ENCODE data around the gene ATP2B2.
A peak's percentile ranks its signal among the peaks of the same experiment; 100 is the strongest.

Gene ATP2B2

GRCh38 chr3:10450494-10451440 lies 54.6 kb downstream of the ATP2B2 start:
- DNase-seq (ENCODE audit: low read depth in 2 of 2) = no peak

- DNase-seq (ENCODE audit: low read depth in 2 of 2) = no peak
These were observed 56.0 kb downstream of the ATP2B2 start for GRCh38 chr3:10449436-10449835.

DNA sequence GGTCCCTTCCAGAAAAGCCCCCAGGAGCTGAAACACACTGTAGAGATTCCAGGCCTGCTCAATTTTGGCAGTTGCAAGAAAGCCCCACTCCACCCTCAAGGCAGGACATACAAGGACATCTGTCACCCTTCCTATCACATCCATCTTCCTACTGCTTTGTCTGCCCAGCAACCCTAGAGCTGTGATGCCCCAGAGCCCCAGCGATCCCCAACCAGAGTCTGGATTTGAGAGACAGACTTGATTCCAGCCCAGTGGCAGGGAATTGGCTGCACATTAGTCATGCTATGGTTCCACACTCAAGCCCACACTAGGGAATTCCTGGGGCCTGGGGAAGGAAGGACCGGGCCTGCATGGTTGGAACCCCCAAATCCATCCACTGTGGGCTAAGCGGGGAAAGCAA lies 56.8 kb downstream of the ATP2B2 start:
- no peak for DNase-seq (ENCODE audit: low read depth in 2 of 2)

DNA sequence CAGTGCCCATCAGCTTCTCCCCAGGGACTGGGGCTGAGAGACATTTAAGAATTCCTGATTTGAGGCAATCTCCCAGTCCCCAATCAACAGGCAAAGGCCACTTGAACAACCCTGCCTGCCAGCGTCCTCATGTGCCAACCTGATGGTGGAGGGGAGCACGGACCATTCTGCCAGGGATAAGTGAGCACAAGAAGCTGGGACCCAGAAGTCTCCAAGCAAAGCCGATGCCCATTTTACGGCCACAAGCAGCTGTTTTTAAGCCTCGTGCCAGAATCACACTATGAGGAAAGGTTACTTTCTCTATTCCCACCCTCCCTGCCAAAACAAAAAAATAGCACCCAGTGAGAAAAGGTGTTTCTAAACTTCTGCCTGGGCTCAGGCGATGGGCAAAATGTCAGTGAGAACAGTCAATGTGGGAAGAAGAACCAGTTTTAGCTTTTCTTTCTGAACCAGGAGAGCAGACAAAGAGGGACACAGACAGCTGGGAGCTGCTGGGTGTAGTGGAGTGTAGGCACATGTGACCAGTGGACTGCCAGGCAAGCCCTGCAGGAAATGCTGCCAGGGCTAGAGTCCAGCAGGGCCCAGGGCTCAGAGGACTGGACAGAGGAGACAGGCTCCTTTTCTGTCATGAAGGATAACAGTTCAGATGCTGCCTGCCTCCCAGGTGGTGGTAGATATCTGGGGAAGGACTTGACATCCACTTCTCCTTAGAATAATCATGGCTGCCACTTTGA lies 57.7 kb downstream of the ATP2B2 start:
- DNase-seq (ENCODE audit: low read depth in 2 of 2) = no peak

- no peak for DNase-seq (ENCODE audit: low read depth in 2 of 2)
These were observed 58.3 kb downstream of the ATP2B2 start for GRCh38 chr3:10447110-10447509.

- DNase-seq (ENCODE audit: low read depth in 2 of 2) = no peak
These were observed 59.7 kb downstream of the ATP2B2 start for GRCh38 chr3:10445561-10446175.

- DNase-seq (ENCODE audit: low read depth in 2 of 2) = no peak
These were observed 60.9 kb downstream of the ATP2B2 start for GRCh38 chr3:10444511-10444910.

- no peak for DNase-seq (ENCODE audit: low read depth in 2 of 2)
These were observed 61.3 kb downstream of the ATP2B2 start for GRCh38 chr3:10444110-10444429.

- no peak for DNase-seq (ENCODE audit: low read depth in 2 of 2)
These were observed 61.9 kb downstream of the ATP2B2 start for GRCh38 chr3:10443272-10444109.

- no peak for DNase-seq (ENCODE audit: low read depth in 2 of 2)
These were observed 63.1 kb downstream of the ATP2B2 start for GRCh38 chr3:10442151-10442795.

GRCh38 chr3:10440684-10441083 lies 64.7 kb downstream of the ATP2B2 start:
- no peak for DNase-seq (ENCODE audit: low read depth in 2 of 2)

DNA sequence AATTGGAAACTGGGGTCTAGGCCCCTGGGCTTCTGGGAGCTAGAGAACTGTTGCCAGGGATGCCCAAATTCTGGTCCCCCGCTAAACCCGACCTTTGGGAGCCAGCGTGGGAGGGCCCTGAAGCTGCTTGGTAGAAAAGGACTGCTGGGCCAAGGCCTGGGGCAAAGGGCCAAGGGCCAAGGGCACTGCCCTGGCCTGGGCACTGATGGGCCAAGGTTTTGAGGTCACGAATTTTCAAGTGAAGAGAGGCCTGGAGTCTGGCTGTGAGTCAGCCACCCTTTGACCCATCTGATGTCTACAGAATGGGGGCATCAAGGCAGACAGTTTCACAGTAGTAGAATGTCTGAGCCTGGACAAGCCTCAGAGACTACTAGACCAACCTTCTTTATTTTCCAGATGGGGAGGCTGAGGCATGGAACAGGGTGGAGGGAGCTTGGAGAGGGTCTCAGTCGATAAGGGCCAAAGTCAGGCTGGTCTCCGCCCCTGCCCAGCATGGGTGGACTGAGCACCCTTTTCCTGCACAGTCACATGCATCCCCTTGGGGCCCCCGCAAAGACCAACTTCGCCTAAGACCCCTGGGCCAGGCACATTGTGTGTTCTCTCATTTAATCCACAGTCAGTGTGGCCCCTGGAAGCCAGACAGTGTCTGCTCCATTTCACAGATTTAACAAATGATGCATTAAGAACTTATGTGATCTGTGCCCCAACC lies 66.3 kb downstream of the ATP2B2 start:
- DNase-seq (ENCODE audit: low read depth in 2 of 2) = no peak

DNA sequence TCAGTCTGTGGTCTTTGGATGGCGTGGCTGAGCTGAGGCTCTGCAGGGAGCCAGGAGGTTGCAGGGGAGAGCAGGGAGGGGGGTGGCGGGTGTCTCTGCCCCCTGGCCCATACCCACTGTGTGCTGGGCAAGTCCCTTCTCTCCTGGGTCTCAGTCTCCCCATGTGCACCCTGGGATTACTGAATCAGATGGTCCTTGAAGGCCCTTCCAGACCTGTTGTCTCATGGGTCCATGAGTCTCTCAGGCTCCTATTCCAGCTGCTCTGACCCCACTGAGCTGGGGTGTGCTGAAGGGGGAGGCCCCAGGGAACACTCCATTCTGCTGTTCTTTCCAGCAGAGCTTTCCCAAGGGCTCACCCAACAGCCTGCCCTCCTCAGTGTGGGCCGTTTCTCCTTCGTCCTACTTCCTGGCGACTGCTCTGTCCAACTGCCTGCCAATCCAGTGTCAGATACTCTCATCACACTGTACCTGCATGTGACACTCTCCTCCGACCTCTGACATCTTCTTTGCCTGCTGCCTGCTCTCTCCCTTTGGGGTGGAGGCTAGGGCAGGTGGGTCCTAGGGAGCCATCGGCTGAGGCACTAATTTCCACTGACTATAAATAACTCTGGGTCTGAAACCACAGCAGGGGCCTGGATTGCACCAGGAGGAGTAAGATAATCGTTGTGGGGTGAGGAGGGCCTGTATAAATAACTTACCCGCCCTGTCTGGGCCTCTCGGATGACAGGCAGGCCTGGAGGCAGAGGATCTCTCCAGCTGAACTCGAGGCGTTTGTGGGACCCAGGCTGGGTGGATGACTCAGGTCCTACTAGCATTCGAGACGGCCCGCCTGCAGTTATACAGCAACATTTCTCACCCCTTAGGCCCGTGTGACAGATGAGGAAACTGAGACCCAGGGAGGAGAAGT lies 67.1 kb downstream of the ATP2B2 start:
- DNase-seq (ENCODE audit: low read depth in 2 of 2) = no peak

- peak; percentile 21 to 37 for DNase-seq (ENCODE audit: low read depth in 2 of 2)
These were observed 68.0 kb downstream of the ATP2B2 start for GRCh38 chr3:10437272-10437994.

- no peak for DNase-seq (ENCODE audit: low read depth in 2 of 2)
These were observed 69.5 kb downstream of the ATP2B2 start for GRCh38 chr3:10435850-10436249.

DNA sequence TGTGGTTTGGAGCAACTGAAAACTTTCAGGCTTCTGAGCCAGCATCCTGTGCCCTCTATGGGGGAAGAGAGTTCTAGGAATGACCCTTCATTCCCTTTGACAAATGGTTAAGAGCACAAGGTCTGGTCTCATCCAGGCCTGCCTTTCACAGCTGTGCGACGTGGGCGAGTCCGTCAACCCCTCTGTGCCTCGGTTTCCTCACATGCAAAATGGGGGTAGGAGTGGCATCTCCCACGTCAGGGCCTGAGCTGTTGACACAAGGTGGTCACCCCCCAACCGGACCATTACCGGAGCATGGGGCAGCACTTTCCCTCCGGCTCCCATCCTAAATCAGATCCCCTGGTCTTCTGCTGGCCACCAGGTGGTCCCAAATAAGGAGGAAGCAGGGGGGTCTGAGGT lies 70.4 kb downstream of the ATP2B2 start:
- DNase-seq (ENCODE audit: low read depth in 2 of 2) = no peak

GRCh38 chr3:10434144-10434937 lies 71.0 kb downstream of the ATP2B2 start:
- DNase-seq (ENCODE audit: low read depth in 2 of 2) = no peak

DNA sequence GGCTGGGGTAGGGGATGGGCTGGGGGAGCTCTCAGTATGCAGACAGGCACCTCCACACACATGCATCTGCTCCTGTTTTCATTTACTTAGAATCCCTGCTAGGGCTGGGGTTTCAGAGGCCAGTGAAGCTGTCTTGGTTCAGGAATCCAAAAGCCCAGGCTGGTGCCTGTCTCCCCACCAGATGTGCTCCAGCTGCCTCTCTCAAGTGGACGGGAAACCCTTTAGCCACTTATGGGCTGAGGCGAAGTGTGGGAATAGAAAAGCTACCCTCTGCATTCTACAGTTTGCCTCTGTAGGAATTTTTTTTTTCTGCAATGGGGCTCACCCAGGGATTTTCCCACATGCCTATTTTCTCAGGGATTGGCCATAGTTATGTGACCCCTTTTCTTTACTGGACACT lies 72.5 kb downstream of the ATP2B2 start:
- no peak for DNase-seq (ENCODE audit: low read depth in 2 of 2)
